GM12878 (cell line): ENCODE measurements around the gene CLDN9. TPM values are rescaled to one million over a fixed set of nuclear protein-coding genes. Genes with fewer than 3 reads are reported as not detected.

Experiments
- ATAC-seq: fragments of 200-7000 bp; cut with Tn5 transposase; 3 replicates; pipeline ENCODE4 v1.9.1; 2020; ENCODE audit warnings: mild to moderate bottlenecking, moderate library complexity
- BruUV-seq: library from RNA; stranded (reverse); fragments of 400-500 nt; replicated peaks from 2 replicates; lab custom pipeline; 2021; lab: Mats Ljungman, UMichigan
- CTCF ChIA-PET: fragments of 300-600 bp; sonication (Branson Sonifier 250); formaldehyde crosslinking; extraction: SDS; loops from one replicate; lab custom pipeline; 2021; ENCODE audit warnings: inconsistent platforms; lab: Yijun Ruan, JAX
- POLR2A ChIA-PET: fragments of 350-600 bp; formaldehyde crosslinking; extraction: SDS; loops from one replicate; lab custom pipeline; 2021; ENCODE audit warnings: inconsistent platforms; lab: Charles Lee
- RAD21 ChIA-PET: fragments of 300-600 bp; sonication (Branson Sonifier 250); formaldehyde crosslinking; loops from one replicate; lab custom pipeline; 2023; ENCODE audit warnings: antibody characterized with exemption; ENCODE audit not compliant: unreplicated experiment; lab: Charles Lee
- SMC1A ChIA-PET: fragments of 300-600 bp; sonication (Branson Sonifier 250); formaldehyde crosslinking; loops from one replicate; lab custom pipeline; 2023; ENCODE audit not compliant: unreplicated experiment, uncharacterized antibody; lab: Charles Lee
- DNase-seq: peaks from one replicate; pipeline ENCODE4 v3.0.0-alpha.2; 2011; ENCODE audit warnings: low read depth, low spot score
- FAIRE-seq: peaks from 3 replicates; lab custom pipeline; 2011; peaks lifted over from hg19 to GRCh38; lab: Jason Lieb, UNC
- H2AFZ ChIP-seq: 2 replicates; pipeline ENCODE4 v1.6.0; 2011; ENCODE audit warnings: low read depth, low read length, control low read depth; ENCODE audit not compliant: control insufficient read depth
- H3K27ac ChIP-seq: 2 replicates; pipeline ENCODE4 v1.5.1; 2011; ENCODE audit warnings: control low read depth; ENCODE audit not compliant: control insufficient read depth, insufficient read depth
- H3K27me3 ChIP-seq, 2 experiments: replicated peaks in 1 of 2; 2 replicates each; pipeline versions ENCODE4 v1.6.0 to v1.6.1; 2011; ENCODE audit warnings: low read length in 1 of 2; ENCODE audit not compliant: control insufficient read depth in 2 of 2, insufficient read depth in 2 of 2
- H3K36me3 ChIP-seq, 2 experiments: 2 replicates each; pipeline ENCODE4 v1.5.1; 2011; ENCODE audit warnings: low read length in 1 of 2; ENCODE audit not compliant: control insufficient read depth in 2 of 2, insufficient read depth in 2 of 2
- H3K4me1 ChIP-seq: 2 replicates; pipeline ENCODE4 v1.6.1; 2011; ENCODE audit warnings: mild to moderate bottlenecking, low read length, moderate library complexity, mixed read lengths; ENCODE audit not compliant: control insufficient read depth, insufficient read depth
- H3K4me2 ChIP-seq: 2 replicates; pipeline ENCODE4 v1.6.0; 2011; ENCODE audit warnings: control low read depth; ENCODE audit not compliant: control insufficient read depth, insufficient read depth
- H3K4me3 ChIP-seq: fragments of 200-600 bp; sonication (generic); 2 replicates; pipeline ENCODE4 v1.5.1; 2016
- H3K79me2 ChIP-seq: 2 replicates; pipeline ENCODE4 v1.6.0; 2011; ENCODE audit warnings: low read length; ENCODE audit not compliant: control insufficient read depth, insufficient read depth
- H3K9ac ChIP-seq: 2 replicates; pipeline ENCODE4 v1.8.0; 2011; ENCODE audit warnings: low read length, control low read depth, mixed read lengths; ENCODE audit not compliant: control insufficient read depth, insufficient read depth
- H3K9me3 ChIP-seq: replicated peaks from 3 replicates; pipeline ENCODE4 v1.5.1; 2011; ENCODE audit warnings: mild to moderate bottlenecking, low read length; ENCODE audit not compliant: control insufficient read depth, insufficient read depth
- H4K20me1 ChIP-seq: 2 replicates; pipeline ENCODE4 v1.6.0; 2011; ENCODE audit not compliant: control insufficient read depth, insufficient read depth
- KLF5 ChIP-seq: fragments of 450-650 bp; IDR thresholded peaks from 2 replicates; pipeline ENCODE4 v1.6.1; 2014; ENCODE audit warnings: mild to moderate bottlenecking; ENCODE audit not compliant: partially characterized antibody
- RAD21 ChIP-seq: IDR thresholded peaks from 2 replicates; pipeline ENCODE4 v1.6.1; 2011; ENCODE audit warnings: mild to moderate bottlenecking, low read depth, low read length, moderate library complexity; ENCODE audit not compliant: insufficient read depth
- SUZ12 ChIP-seq: fragments of 200-600 bp; sonication (generic); IDR thresholded peaks from one replicate; pipeline ENCODE4 v1.6.1; 2018; ENCODE audit warnings: antibody characterized with exemption, mild to moderate bottlenecking; ENCODE audit not compliant: unreplicated experiment
- ZNF217 ChIP-seq: fragments of 450-650 bp; IDR thresholded peaks from 2 replicates; pipeline ENCODE4 v1.6.1; 2017; ENCODE audit warnings: antibody characterized with exemption, mild to moderate bottlenecking
- WGBS: methylation state at CpG from one replicate; pipeline ENCODE4 v1.1.6; 2016; ENCODE audit warnings: low lambda C conversion rate; ENCODE audit not compliant: insufficient replicate concordance, insufficient coverage; ENCODE audit errors: missing lambda C conversion rate; 5-methylcytosine and 5-hydroxymethylcytosine counted together
- in situ Hi-C: fragments of 300-500 bp; cut with MboI; formaldehyde crosslinking; loops from 9 replicates; pipeline ENCODE4 v1.14.3; 2018; ENCODE audit warnings: mixed read lengths
- intact Hi-C: fragments of 100-400 bp; cut with micrococcal nuclease; formaldehyde crosslinking; loops from one replicate; pipeline ENCODE4 v1.14.2; 2022; ENCODE audit not compliant: unreplicated experiment
- polyA plus RNA-seq, 11 experiments: library from polyadenylated mRNA; depleted of rRNA in 4 of 11; unstranded in 6 of 11; stranded (reverse) in 5 of 11; fragments of >200 nt; fragmentation: Nextera tagmentation in 4 of 11; fragmentation: Illumina TruSeq in 1 of 11; extraction: Ambion mirVana in 4 of 11; extraction: Trizol in 1 of 11; gene quantifications; 1 replicate in 1 of 11; 2 replicates in 10 of 11; pipeline versions ENCODE4 v1.2.1 to v1.2.3, GENCODE V29; 2011 to 2016; ENCODE audit warnings: inconsistent platforms in 2 of 11, missing spikeins in 2 of 11, low read depth in 1 of 11
- total RNA-seq, 4 experiments: library from RNA; depleted of rRNA in 3 of 4; stranded (reverse); fragments of >200 nt in 3 of 4; fragmentation: Illumina TruSeq in 1 of 4; extraction: Trizol in 1 of 4; gene quantifications; 2 replicates each; pipeline versions ENCODE4 v1.2.1 to v1.2.3, GENCODE V29; 2013 to 2021

Gene CLDN9
- total and polyA plus RNA-seq, 10 of the 15 experiments (the other 5 are each of a cell fraction or from before 2014, with no cell fraction given) = not detected

DNA sequence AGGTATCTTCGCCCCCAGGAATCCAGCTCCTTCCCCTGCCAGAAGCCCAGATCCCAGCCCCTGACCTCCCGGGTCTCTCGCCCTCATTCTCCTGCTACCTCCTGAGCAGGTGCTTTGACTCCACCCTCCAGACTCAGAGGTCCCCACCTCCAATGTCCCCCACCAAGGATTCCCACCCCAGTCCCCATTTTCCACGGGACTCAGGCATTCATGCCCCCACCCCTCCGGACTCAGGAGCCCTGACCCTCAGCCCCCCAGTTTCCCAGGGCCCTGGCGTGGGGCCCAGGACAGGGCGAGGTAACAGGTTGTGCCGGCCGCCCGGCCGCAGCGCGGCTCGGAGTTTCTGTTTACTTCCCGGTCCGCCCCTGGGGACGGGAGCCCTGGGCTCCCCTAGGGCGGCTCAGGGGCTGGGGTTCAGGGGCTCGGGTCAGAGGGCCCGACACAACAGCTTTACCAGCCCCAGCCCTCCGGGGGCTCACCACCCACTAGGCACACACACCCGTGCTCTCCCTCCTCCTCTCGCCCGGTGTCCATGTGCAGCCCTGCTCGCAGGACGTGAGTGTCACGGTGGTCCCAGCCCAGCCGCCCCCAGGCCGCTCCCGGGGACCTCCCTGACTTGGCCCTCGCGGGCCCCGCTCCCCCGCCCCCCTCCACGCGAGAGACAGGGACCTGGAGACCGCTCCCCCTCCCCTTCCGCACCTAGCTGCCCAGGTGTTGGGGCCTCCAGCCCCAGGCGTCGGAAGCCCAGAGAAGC lies 23.4 kb downstream of the CLDN9 start:
- Histone ChIP-seq H3K4me3 (no peak overlapping the region), H3K4me1 (peaks cover 6% of the 10 kb centered on the region), H3K27ac (no peak overlapping the region), H3K36me3 (no peaks in the 10 kb centered on the region), H3K9ac (no peak overlapping the region), H2AFZ (no peak overlapping the region), H3K4me2 (no peak overlapping the region), H3K27me3 (peaks cover 8 to 17% of the 10 kb centered on the region in 2 experiments; a peak in 3 of 4 replicates), H4K20me1 (no peaks in the 10 kb centered on the region), H3K9me3 (no peaks in the 10 kb centered on the region), H3K79me2 (no peaks in the 10 kb centered on the region)
- RAD21 ChIA-PET = no interaction called here
- no peak for FAIRE-seq
- 1% methylated on average over 23 of the region's 40 CpGs for WGBS
- no TSS peak for BruUV-seq
- in situ Hi-C loops = no loop called here
- POLR2A ChIA-PET = no interaction called here
- no peak for DNase-seq
- CTCF ChIA-PET = interaction anchor here (8.9 to 18.2 kb wide), 2 partner anchors 31 to 92 kb away, joined by 143 to 421 read pairs; no protein-coding TSS in a partner anchor
- ATAC-seq = no peak
- TF ChIP-seq ZNF217 = no peak
- no peak for TF ChIP-seq RAD21
- peak; percentile 86 for TF ChIP-seq SUZ12
- SMC1A ChIA-PET = no interaction called here
- intact Hi-C loops = no loop called here

DNA sequence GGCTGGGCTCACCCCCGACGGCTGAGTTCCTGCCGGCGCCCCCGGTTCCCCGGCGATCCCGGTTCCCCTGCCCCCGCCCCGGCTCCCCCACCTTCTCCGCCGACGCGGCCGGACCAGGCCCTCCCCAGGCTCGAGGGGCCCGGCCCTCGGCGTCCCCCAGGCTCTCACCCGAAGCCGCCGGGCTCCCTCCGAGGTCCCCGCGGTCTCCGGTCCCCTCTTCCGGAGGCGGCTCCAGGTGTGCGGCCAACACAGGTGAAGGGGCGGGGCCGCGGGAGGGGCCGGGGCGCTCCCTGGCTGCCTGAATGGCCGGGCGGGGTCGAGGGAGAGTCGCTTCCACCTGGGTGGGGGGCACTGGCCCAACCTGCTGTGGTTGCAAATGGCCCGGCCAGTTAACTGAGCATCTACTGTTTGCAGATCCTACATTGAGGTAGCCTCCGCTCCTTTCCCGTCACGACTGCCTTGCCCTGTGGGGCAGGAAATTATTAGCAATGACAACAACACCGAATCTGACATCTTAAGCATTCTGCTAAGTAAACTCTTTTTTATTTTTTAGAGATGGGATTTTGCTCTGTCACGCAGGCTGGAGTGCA lies 24.1 kb downstream of the CLDN9 start, which contains the start of gene BICDL2:
Gene BICDL2, minus strand, starts transcription at position 219 of the 590 bp plus-strand sequence. CDS start 1,448 bp downstream, outside the sequence.
- ATAC-seq (no peak), FAIRE-seq (no peak), DNase-seq (no peak)
- Histone ChIP-seq H3K4me1 (peaks cover 6% of the 10 kb centered on the region), H3K9me3 (no peaks in the 10 kb centered on the region), H3K9ac (no peak within 1 kb of the TSS), H2AFZ (no peak within 1 kb of the TSS), H4K20me1 (no peaks in the 10 kb centered on the region), H3K4me2 (no peak within 1 kb of the TSS), H3K36me3 (no peaks in the 10 kb centered on the region), H3K79me2 (no peaks in the 10 kb centered on the region), H3K4me3 (no peak within 1 kb of the TSS), H3K27me3 (peaks cover 8 to 19% of the 10 kb centered on the region in 2 experiments; a peak in 3 of 4 replicates), H3K27ac (no peak within 1 kb of the TSS)
- ChIA-PET RAD21 (no interaction called here), CTCF (interaction anchor here (1.6 to 9.0 kb wide), 2 partner anchors 7 to 92 kb away, joined by 6 to 76 read pairs; no protein-coding TSS in a partner anchor), POLR2A (no interaction called here), SMC1A (no interaction called here)
- intact Hi-C loops = no loop called here
- 7% methylated on average over 37 of the region's 44 CpGs for WGBS
- BruUV-seq = no TSS peak
- TF ChIP-seq KLF5 (no peak), SUZ12 (peak; percentile 92)
- in situ Hi-C loops = no loop called here
